T-helper 9 cell (primary cell): Measurements from ENCODE around the gene SAPCD2.
A peak's percentile ranks its signal among the peaks of the same experiment; 100 is the strongest.

ENCODE experiments used
- DNase-seq: peaks from one replicate; pipeline ENCODE4 v3.0.0-alpha.2; 2020

The SAPCD2 gene

DNA sequence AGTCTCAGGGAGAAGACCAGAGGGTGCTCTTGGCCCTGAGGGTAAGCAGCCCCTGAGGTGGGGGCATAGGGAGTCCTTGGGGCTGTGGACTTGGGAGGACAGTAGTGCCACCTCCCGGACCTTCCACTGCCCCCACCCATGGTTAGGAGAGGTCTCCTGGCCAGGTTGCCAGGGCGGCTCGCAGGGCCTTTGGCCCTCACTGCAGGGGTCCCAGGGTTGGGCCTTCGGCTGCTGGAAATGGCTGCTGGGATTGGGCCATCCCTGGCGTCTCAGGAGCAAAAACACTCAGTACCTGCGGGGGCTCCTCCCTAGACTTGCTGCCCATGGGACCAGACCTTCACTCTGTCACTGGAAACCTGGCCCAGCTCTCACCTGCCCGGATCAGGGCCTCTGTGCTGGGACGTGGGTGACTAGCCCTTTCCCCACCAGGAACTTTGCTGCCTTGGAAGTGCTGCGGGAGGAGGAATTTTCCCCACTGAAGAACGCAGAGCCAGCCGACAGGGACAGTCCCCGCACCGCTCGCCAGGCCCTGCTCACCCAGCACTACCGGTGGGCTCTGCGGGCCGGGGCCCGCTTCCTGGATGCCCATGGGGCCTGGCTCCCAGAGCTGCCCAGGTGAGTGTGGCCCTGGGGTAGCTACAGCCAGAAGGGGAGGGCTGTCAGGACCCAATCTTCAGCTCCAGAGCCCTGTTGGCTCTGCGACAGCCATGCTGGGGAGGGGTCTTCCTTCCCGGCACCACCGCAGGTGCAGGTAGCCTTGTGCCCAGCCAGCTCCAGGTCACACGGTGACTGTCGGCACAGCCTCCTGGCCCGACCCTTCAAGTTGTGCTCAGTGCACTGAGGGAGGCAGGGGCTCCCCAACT lies 10.1 kb upstream of the SAPCD2 start:
- no peak for DNase-seq

- DNase-seq = no peak
Measured at GRCh38 chr9:137079401-137079787, 9.0 kb upstream of the SAPCD2 start.

GRCh38 chr9:137078701-137079400 lies 8.5 kb upstream of the SAPCD2 start:
- DNase-seq = no peak

DNA sequence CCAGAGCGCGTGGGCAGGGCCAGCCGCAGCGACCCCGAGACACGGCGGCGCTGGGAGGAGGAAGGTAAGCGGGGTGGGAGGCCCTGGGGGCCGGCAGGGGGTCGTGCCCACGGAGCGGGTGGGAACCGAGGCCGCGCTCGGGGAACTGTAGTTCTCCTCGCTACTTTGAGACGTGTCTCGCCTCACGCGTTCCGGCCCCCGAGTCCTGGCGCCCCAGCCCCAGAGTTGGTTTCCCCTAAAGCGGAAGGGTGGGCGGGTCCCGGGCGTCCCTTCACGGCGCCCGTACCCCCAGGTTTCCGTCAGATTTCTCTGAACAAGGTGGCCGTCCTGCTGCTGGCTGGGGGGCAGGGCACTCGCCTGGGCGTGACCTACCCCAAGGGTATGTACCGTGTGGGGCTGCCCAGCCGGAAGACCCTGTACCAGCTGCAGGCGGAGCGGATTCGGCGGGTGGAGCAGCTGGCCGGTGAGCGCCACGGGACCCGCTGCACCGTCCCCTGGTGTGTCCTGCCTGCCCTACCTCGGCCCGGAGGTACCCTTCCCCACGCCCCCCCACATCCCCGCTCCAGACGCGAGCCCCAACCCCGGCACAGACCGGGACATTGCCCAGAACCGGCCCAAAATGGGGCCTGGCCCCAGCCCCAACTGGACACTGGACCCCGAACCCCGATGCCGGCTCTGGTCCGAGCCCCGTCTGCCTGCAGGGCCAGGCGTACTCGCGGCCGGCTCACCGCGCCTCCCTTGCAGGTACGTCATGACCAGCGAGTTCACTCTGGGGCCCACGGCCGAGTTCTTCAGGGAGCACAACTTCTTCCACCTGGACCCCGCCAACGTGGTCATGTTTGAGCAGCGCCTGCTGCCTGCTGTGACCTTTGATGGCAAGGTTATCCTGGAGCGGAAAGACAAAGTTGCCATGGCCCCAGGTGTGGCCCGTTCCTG lies 7.7 kb upstream of the SAPCD2 start:
- DNase-seq = no peak

DNA sequence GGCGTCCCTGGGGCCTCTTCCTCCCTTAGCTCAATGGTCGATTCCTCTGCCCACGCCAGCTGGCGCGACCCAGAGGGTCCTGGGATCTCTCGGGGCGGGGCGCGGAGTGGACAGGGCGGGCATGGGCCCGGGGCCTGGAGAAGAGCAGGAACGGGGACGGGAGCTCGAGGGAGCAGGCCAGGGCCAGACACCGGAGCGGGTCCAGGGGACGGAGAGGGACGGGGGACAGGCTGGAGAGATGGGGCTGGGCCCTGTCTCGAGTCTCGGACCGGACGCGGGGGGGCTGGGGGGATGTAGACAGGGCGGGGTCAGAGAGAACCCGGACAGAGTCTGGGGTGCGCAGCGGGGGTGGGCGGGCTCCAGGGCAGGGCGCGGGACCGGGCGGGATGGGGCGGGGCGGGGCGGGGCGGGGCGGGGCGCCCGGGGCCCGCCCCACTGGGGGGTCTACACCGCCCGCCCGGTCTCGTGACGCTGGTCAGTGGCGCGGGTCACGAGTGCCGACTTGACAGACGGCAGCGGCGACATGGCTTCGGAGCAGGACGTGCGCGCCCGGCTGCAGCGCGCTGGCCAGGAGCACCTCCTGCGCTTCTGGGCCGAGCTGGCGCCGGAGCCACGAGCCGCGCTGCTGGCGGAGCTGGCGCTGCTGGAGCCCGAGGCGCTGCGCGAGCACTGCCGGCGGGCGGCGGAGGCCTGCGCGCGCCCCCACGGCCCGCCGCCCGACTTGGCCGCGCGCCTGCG lies 6.8 kb upstream of the SAPCD2 start, which contains the start of gene UAP1L1:
UAP1L1 (plus strand) TSS at position 508 of the 738 bp plus-strand sequence; CDS start at position 524, 16 bp downstream.
- DNase-seq = peak; percentile 36

DNA sequence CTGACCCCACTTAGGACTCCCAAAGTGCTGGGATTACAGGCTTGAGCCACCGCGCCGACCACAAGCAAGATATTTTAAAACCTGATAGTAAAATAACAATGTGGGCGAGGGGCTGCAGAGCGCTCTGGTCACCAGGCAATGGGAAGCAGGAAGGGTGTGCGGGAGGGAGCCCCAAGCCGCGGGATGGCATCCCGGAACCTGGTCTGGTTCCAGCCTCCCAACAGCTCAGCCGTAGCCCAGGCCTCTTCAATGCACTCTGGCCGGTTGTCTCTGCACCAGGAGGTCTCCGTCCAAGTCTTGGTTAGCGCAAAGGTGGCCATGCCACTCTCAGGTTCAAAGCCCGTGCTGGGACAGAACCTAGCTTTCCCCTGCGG lies 6.3 kb upstream of the SAPCD2 start:
- DNase-seq = no peak

- no peak for DNase-seq
Measured at GRCh38 chr9:137075275-137075775, 5.0 kb upstream of the SAPCD2 start.

- no peak for DNase-seq
Measured at GRCh38 chr9:137074657-137075274, 4.4 kb upstream of the SAPCD2 start.

- no peak for DNase-seq
Measured at GRCh38 chr9:137073992-137074399, 3.6 kb upstream of the SAPCD2 start.

- DNase-seq = no peak
Measured at GRCh38 chr9:137071282-137071681, 925 bp upstream of the SAPCD2 start.

DNA sequence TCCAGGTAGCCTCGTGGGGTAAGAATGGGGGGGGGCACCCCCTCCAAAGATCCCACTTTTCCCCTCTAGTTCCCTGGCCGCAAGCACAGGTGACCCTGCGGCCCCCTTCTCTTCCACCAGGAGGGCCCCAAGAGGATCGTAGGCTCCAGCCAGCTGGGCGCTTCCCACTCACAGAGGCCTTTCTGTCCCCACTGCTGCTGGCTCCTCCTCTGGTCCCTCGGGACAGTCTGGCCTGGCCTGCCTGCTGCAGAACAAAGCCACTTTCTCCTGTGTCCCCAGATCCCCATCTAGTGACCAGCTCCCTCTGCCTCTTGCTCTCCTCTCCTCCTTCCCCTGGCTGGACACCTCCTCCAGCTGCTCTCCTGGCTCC lies 534 bp upstream of the SAPCD2 start:
- DNase-seq = no peak

DNA sequence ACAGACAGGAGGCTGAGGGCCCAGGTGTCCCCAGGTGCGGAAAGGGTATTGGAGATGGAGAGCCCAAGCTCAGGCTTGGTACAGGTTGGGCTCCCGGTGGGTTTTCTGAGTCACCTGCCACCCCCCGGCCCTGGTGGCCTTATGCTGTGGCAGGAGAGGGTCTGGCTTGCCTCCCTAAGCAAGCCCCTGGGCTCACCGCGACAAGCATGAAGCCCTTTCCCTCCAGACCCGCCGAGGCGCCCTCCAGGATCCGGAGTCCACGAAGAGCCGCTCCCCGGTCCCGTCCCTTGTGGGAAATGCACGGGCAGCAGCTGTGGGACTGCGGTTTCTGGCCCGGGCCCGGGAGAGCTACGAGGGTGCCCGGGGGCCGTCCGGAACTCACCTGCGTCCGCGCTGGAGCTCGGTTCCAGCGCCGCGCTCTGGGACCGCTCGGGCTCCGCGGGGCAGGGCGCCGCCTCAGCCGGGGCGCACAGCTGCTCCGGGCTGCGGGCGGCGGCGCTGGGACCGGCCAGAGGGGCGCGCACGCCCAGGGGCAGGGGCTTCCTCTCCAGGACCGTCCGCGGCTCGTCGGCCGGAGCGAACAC lies 757 bp downstream of the SAPCD2 start:
- no peak for DNase-seq

- no peak for DNase-seq
Measured at GRCh38 chr9:137068539-137069507, 1.5 kb downstream of the SAPCD2 start.

DNA sequence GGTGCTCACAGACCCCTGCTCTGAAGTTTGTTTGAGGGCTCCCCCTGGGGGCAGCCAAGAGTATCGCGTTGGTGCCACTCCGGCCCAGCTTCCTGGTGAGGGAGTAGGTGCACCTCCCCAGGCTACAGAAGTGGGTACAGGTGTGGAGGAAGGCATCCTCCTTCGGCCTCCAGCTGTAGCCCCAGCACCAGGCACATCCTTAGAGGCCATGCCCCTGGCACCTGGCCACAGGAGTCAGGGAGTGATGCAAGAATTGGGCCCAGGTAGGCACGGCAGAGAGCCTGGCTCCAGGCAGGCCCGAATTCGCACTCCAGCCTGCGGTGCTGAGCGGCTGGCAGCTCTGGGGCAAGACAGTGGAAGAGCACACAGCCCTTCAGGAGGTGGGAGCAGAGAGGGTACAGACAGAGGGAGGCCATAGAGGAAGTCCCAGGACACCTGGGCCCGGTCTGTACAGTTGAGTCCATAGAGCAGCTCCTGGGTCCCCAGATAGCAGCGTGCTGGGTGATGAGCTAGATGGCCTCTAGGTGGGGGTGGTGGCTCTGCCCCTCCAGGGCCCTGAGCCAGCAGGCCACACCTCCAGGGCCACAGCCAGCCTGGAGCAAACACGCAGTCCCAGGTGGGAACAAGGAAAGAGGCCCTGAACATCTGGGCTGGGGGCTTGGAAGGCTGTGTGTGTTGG lies 2.4 kb downstream of the SAPCD2 start:
- DNase-seq = peak; percentile 82

- DNase-seq = no peak
Measured at GRCh38 chr9:137066096-137066861, 4.1 kb downstream of the SAPCD2 start.

- DNase-seq = no peak
Measured at GRCh38 chr9:137065336-137065967, 4.9 kb downstream of the SAPCD2 start.

DNA sequence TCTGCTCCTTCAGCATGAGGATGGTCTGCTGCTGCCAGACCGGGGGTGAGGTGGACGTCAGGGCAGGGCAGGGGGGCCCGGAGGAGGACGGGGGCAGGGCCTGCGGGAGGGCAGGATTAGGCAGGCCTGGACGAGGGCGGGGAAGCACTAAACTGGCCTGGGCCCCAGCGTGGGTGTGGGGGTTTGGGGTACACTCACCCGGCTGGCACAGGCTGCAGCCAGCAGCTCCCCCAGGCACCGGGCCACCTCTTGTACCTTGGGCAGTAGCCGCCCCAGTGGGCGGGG lies 5.5 kb downstream of the SAPCD2 start:
- no peak for DNase-seq
